Ishikawa (cell line): ENCODE results near the gene VPS51.
A peak's percentile ranks its signal among the peaks of the same experiment; 100 is the strongest.

ENCODE experiments used
- MAX ChIP-seq: IDR thresholded peaks from 2 replicates; pipeline ENCODE4 v1.6.1; 2012
- YY1 ChIP-seq: IDR thresholded peaks from 2 replicates; pipeline ENCODE4 v1.6.1; 2012; ENCODE audit warnings: low read depth

- TF ChIP-seq YY1: peak; percentile 47; the same call in 1 of the 2 replicates
- TF ChIP-seq MAX: no peak
Measured at GRCh38 chr11:65078786-65079342, 17.1 kb upstream of the VPS51 start.
